HTERT RPE-1 (cell line): ENCODE data around the gene HCRTR2.
"Not testable (repeated sequence)": the region's sequence is repeated elsewhere in the genome, so short reads cannot be mapped to it uniquely, and the experiment has no call there.

Experiments used
- in situ Hi-C: fragments of 300-500 bp; cut with MboI; formaldehyde crosslinking; loops from 4 replicates; pipeline ENCODE4 v1.14.3; 2020; ENCODE audit warnings: low sequenced_read_pairs

Gene HCRTR2

GRCh38 chr6:55210952-55211351, 36.6 kb downstream of the HCRTR2 start:
- in situ Hi-C loops: no loop called here

GRCh38 chr6:55212156-55212555, 37.8 kb downstream of the HCRTR2 start:
- in situ Hi-C loops: no loop called here

- in situ Hi-C loops: no loop called here
Observed at GRCh38 chr6:55220961-55221360, 46.6 kb downstream of the HCRTR2 start.

GRCh38 chr6:55227862-55228261, 53.5 kb downstream of the HCRTR2 start:
- in situ Hi-C loops: no loop called here

GRCh38 chr6:55239099-55239498, 64.8 kb downstream of the HCRTR2 start:
- in situ Hi-C loops: no loop called here

- in situ Hi-C loops: not testable (repeated sequence)
Observed at GRCh38 chr6:55240975-55241605, 66.8 kb downstream of the HCRTR2 start.

GRCh38 chr6:55250400-55250799, 76.1 kb downstream of the HCRTR2 start:
- in situ Hi-C loops: no loop called here

GRCh38 chr6:55255113-55255512, 80.8 kb downstream of the HCRTR2 start:
- in situ Hi-C loops: no loop called here

- in situ Hi-C loops: no loop called here
Observed at GRCh38 chr6:55260181-55260580, 85.9 kb downstream of the HCRTR2 start.

GRCh38 chr6:55265409-55266114, 91.2 kb downstream of the HCRTR2 start:
- in situ Hi-C loops: no loop called here

- in situ Hi-C loops: no loop called here
Observed at GRCh38 chr6:55266896-55267295, 92.6 kb downstream of the HCRTR2 start.

- in situ Hi-C loops: no loop called here
Observed at GRCh38 chr6:55276745-55277530, 102.6 kb downstream of the HCRTR2 start.

- in situ Hi-C loops: no loop called here
Observed at GRCh38 chr6:55277646-55278045, 103.3 kb downstream of the HCRTR2 start.

- in situ Hi-C loops: no loop called here
Observed at GRCh38 chr6:55281215-55281614, 106.9 kb downstream of the HCRTR2 start.

- in situ Hi-C loops: no loop called here
Observed at GRCh38 chr6:55282115-55282514, 107.8 kb downstream of the HCRTR2 start.

- in situ Hi-C loops: no loop called here
Observed at GRCh38 chr6:55286824-55287223, 112.5 kb downstream of the HCRTR2 start.

GRCh38 chr6:55290736-55291135, 116.4 kb downstream of the HCRTR2 start:
- in situ Hi-C loops: no loop called here

- in situ Hi-C loops: no loop called here
Observed at GRCh38 chr6:55293116-55293515, 118.8 kb downstream of the HCRTR2 start.

GRCh38 chr6:55297214-55297613, 122.9 kb downstream of the HCRTR2 start:
- in situ Hi-C loops: not testable (repeated sequence)

GRCh38 chr6:55299286-55299985, 125.1 kb downstream of the HCRTR2 start:
- in situ Hi-C loops: no loop called here

GRCh38 chr6:55304747-55305146, 130.4 kb downstream of the HCRTR2 start:
- in situ Hi-C loops: no loop called here
